Measurements from ENCODE around the gene HMGB3. TPM values are rescaled to one million over a fixed set of nuclear protein-coding genes. Genes with fewer than 3 reads are reported as not detected.

Gene HMGB3
- total RNA-seq, 4 donors from 2014 or later = 2.0 to 5.3 (median 3.6) TPM

DNA sequence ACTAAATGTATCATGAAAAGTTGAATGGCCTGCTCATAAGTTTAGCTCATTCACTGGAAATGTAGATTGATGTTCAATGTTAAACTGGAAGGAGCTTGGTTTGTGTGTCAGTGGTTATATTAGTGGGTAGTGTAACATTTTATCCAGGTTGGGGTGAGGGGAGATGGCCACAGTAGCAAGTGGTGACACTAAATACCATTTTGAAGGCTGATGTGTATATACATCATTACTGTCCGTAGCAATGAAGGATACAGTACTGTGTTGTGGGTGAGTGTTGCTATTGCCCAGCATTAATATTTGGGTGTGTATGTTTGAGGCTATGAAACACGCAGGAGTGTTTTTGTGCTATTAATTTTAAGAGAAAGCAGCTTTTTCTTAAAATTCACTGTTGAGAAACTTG is 6.3 kb downstream of the HMGB3 start:
- DNase-seq (ENCODE audit: low spot score) (no peak), ATAC-seq (ENCODE audit: low FRiP score) (no peak)
- TF ChIP-seq, protein P1, sequence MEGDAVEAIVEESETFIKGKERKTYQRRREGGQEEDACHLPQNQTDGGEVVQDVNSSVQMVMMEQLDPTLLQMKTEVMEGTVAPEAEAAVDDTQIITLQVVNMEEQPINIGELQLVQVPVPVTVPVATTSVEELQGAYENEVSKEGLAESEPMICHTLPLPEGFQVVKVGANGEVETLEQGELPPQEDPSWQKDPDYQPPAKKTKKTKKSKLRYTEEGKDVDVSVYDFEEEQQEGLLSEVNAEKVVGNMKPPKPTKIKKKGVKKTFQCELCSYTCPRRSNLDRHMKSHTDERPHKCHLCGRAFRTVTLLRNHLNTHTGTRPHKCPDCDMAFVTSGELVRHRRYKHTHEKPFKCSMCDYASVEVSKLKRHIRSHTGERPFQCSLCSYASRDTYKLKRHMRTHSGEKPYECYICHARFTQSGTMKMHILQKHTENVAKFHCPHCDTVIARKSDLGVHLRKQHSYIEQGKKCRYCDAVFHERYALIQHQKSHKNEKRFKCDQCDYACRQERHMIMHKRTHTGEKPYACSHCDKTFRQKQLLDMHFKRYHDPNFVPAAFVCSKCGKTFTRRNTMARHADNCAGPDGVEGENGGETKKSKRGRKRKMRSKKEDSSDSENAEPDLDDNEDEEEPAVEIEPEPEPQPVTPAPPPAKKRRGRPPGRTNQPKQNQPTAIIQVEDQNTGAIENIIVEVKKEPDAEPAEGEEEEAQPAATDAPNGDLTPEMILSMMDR (IDR thresholded peaks at IDR 0.05) = no peak

DNA sequence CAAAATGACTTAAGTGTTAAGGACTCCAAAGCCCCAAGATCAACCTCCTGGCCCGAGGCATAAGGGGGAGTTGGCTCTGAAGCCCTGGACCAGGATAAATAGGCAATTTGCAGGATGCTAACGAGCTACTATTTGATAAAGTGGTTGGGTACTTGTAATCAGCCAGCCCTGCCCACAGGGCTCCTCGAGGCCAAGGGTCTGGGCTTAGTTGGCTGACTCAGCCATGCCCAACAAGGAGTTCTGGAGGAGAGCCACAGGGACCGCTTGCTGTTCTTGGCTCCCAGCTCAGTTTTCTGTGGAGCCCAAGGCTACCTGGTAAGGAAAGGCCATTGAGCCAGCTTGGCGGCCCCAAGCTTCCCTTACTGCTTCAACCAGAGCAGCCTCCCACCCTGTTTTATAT is 7.8 kb downstream of the HMGB3 start:
- TF ChIP-seq, protein P1 (IDR thresholded peaks at IDR 0.05) = no peak
- ATAC-seq (ENCODE audit: low FRiP score) (no peak), DNase-seq (ENCODE audit: low spot score) (no peak)

DNA sequence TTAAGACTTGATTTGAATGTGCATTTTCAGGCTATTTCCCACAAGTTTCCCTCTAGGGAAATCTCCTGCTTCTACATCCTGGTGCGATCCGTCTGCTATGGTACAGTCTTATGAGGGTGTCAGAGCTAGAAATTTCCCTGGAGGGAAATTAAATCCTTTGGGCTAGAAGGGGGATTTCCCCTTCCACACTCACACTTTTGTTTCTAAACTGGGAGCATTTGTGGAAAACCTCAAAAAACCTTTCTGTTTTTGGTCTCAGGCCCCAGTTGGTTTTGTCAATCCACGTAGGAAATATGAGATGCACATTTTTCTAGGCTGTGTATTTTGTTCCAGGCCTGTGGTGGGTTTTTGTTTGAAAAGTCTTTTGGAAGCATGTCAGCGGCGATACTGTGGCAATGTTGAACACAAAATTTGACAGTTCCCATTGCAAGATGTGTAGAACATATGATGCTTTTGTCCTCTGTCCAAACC is 17.8 kb downstream of the HMGB3 start:
- ATAC-seq (ENCODE audit: low FRiP score) = no peak
- TF ChIP-seq, protein P1 (IDR thresholded peaks at IDR 0.05) = no peak
- DNase-seq (ENCODE audit: low spot score) = no peak

DNA sequence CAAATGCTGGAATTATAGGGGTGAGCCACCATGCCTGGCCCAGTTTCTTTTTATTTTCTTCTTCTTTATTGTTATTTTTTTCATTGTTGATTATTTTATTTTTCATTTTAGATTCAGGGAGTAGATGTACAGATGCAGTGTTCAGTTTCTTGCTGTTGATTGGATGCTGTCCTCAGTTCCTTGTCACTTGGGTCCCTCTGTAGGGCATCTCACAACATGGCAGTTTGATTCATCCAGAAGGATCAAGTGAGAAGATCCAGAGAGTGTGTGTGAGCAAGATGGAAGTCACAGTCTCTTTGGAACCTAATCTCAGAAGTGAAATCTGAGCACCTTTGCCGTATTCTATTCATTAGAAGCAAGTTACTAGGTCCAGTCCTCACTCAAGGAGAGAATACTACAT is 20.9 kb downstream of the HMGB3 start:
- ATAC-seq (ENCODE audit: low FRiP score) (no peak), DNase-seq (ENCODE audit: low spot score) (no peak)
- TF ChIP-seq, protein P1 (IDR thresholded peaks at IDR 0.05) = no peak

DNA sequence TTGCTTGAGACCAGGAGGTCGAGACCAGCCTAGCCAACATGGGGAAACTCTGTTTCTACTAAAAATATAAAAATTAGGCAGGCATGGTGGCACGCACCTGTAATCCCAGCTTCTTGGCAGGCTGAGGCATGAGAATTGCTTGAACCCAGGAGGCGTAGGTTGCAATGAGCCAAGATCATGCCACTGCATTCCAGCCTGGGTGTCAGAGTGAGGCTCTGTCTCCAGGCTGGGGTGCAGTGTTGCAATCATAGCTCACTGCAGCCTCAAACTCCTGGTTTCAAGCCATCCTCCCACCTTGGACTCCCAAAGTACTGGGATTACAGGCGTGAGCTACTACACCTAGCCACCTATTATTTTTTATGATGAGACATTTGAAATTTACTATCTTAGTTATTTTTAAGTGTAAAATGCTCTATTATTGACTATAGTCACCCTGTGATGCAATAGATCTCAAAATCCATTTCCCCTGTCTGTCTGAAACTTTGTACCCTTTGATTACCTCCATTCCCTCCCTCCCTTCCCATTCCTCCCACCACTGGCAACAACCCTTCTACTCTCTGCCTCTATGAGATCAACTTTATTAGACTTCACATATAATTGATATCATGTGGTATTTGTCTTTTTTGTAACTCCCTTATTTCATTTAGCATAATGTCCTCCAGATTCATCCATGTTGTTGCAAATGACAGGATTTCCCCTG is 23.4 kb downstream of the HMGB3 start:
- ATAC-seq (ENCODE audit: low FRiP score) (no peak), DNase-seq (ENCODE audit: low spot score) (no peak)
- TF ChIP-seq, protein P1 (IDR thresholded peaks at IDR 0.05) = no peak

DNA sequence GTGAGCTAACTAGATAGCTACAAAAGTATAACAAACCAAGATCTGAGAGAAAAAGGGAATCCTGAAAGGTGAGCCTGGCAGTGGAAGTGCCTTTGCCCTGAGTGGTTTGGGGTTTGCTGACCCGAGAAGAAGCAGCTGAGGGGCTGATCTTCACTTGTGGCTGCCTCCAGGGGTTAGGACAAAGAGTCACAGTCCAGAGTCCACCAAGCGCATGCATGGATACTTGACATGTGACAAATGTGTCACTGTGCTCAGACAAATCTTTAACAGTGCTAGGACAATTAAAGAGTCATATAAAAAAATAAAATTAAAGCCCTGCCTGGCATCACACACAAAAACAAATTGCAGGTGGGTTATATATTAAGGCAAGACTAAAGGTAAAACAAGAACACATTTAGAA is 26.4 kb downstream of the HMGB3 start:
- ATAC-seq (ENCODE audit: low FRiP score) (no peak), DNase-seq (ENCODE audit: low spot score) (no peak)
- TF ChIP-seq, protein P1 (IDR thresholded peaks at IDR 0.05) = no peak

DNA sequence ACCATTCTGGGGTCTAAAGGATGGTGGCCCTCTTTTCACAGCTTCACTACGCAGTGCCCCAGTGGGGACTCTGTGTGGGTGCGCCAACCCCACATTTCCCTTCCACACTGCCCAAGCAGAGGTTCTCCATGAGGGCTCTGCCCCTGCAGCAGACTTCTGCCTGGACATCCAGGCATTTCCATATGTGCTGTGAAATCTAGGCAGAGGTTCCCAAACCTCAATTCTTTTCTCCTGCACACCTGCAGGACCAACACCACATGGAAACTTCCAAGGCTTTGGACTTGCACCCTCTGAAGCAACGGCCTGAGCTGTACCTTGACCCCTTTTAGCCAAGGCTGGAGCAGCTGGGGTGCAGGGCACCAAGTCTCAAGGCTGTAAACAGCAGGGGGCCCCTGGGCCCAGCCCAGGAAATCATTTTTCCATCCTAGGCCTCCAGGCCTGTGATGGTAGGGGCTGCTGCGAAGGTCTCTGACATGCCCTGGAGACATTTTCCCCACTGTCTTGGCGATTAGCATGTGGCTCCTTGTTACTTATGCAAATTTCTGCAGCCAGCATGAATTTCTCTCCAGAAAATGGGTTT is 30.1 kb downstream of the HMGB3 start:
- DNase-seq (ENCODE audit: low spot score) (no peak), ATAC-seq (ENCODE audit: low FRiP score) (no peak)
- TF ChIP-seq, protein P1 (IDR thresholded peaks at IDR 0.05) = no peak

Measured in omental fat pad (tissue), 4 donors.